T-cell (primary cell): ENCODE results near the gene SDHAF2. TPM values are rescaled to one million over a fixed set of nuclear protein-coding genes. Genes with fewer than 3 reads are reported as not detected.
"Not testable (repeated sequence)": the region's sequence is repeated elsewhere in the genome, so short reads cannot be mapped to it uniquely, and the experiment has no call there.

ENCODE experiments used
- ATAC-seq, 4 experiments: fragments of 200-7000 bp in 3 of 4; fragments of 150-1000 bp in 1 of 4; cut with Tn5 transposase; replicated peaks in 1 of 4; 1 replicate in 3 of 4; 2 replicates in 1 of 4; pipeline ENCODE4 v1.10.0; 2021; ENCODE audit warnings: moderate library complexity in 3 of 4, mild to moderate bottlenecking in 2 of 4, moderate number of reproducible peaks in 1 of 4
- CTCF ChIA-PET, 2 donors: fragments of 300-600 bp; sonication (Branson Sonifier 250); formaldehyde crosslinking; loops; one replicate each; lab custom pipeline; 2022; ENCODE audit warnings: antibody characterized with exemption in 2 of 2; lab: Charles Lee
- POLR2A ChIA-PET, 2 donors: fragments of 300-600 bp; sonication (Branson Sonifier 250); formaldehyde crosslinking; loops; one replicate each; lab custom pipeline; 2022; ENCODE audit warnings: antibody characterized with exemption in 2 of 2; lab: Charles Lee
- DNase-seq, 35 experiments: peaks; one replicate each; pipeline versions ENCODE4 v3.0.0 to v3.0.0-alpha.2; 2013 to 2023
- H3K27ac ChIP-seq: one replicate; pipeline ENCODE4 v1.5.1; 2013; ENCODE audit warnings: low read length
- H3K27me3 ChIP-seq, 2 experiments: replicated peaks in 1 of 2; 1 replicate in 1 of 2; 2 replicates in 1 of 2; pipeline versions ENCODE4 v1.6.1 to v1.7.0; 2013; ENCODE audit warnings: low read length in 1 of 2, mixed read lengths in 1 of 2; ENCODE audit not compliant: control insufficient read depth in 2 of 2, insufficient read depth in 2 of 2; ENCODE audit errors: extremely low read depth in 1 of 2
- H3K36me3 ChIP-seq, 2 donors: 1 replicate in 1 of 2; 2 replicates in 1 of 2; pipeline versions ENCODE4 v1.6.1 to v1.7.0; 2013; ENCODE audit warnings: low read length in 1 of 2; ENCODE audit not compliant: control insufficient read depth in 2 of 2, insufficient read depth in 1 of 2; ENCODE audit errors: extremely low read depth in 1 of 2
- H3K4me1 ChIP-seq, 2 experiments: 1 replicate in 1 of 2; 2 replicates in 1 of 2; pipeline versions ENCODE4 v1.6.1 to v1.7.0; 2013; ENCODE audit warnings: low read length in 2 of 2, mixed read lengths in 1 of 2; ENCODE audit not compliant: insufficient read depth in 2 of 2, control insufficient read depth in 1 of 2; ENCODE audit errors: extremely low read depth in 1 of 2
- H3K4me3 ChIP-seq, 2 donors: 1 replicate in 1 of 2; 2 replicates in 1 of 2; pipeline versions ENCODE4 v1.5.1 to v1.7.0; 2013; ENCODE audit warnings: mild to moderate bottlenecking in 2 of 2, low read length in 1 of 2, moderate library complexity in 1 of 2; ENCODE audit not compliant: control insufficient read depth in 1 of 2; ENCODE audit errors: extremely low read depth in 1 of 2
- H3K9me3 ChIP-seq: 2 replicates; pipeline ENCODE4 v1.7.0; 2013
- H3K27ac Mint-ChIP-seq, 2 donors: one replicate each; pipeline ENCODE4 v1.8.0; 2020 to 2021; ENCODE audit warnings: mild to moderate bottlenecking in 2 of 2, mixed read lengths in 2 of 2
- H3K27me3 Mint-ChIP-seq, 2 donors: one replicate each; pipeline ENCODE4 v1.8.0; 2021 to 2022; ENCODE audit warnings: mixed read lengths in 2 of 2
- H3K36me3 Mint-ChIP-seq: one replicate; pipeline ENCODE4 v1.8.0; 2021; ENCODE audit warnings: mixed read lengths
- H3K4me1 Mint-ChIP-seq, 3 donors: one replicate each; pipeline ENCODE4 v1.8.0; 2020 to 2022; ENCODE audit warnings: mixed read lengths in 3 of 3, mild to moderate bottlenecking in 1 of 3
- H3K4me3 Mint-ChIP-seq, 3 donors: one replicate each; pipeline ENCODE4 v1.8.0; 2020 to 2022; ENCODE audit warnings: mild to moderate bottlenecking in 3 of 3, mixed read lengths in 3 of 3, moderate library complexity in 3 of 3
- H3K9me3 Mint-ChIP-seq, 3 donors: one replicate each; pipeline ENCODE4 v1.8.0; 2020 to 2022; ENCODE audit warnings: mixed read lengths in 3 of 3
- WGBS: methylation state at CpG from one replicate; pipeline ENCODE4 v1.1.5; 2013; ENCODE audit warnings: missing lambda C conversion rate; ENCODE audit not compliant: insufficient coverage; 5-methylcytosine and 5-hydroxymethylcytosine counted together
- total RNA-seq, 35 experiments: library from RNA in 6 of 35; stranded (reverse) in 6 of 35; fragments of 120-200 nt in 1 of 35; gene quantifications; one replicate each; pipeline versions ENCODE4 v1.2.1 to v1.2.4 and lab custom pipeline; 2013 to 2026

Gene SDHAF2
- total RNA-seq, 5 donors from 2014 or later (not counting 1 experiment from before 2014, with no cell fraction given), result 36.2 to 60.7 (median 56.4) TPM

DNA sequence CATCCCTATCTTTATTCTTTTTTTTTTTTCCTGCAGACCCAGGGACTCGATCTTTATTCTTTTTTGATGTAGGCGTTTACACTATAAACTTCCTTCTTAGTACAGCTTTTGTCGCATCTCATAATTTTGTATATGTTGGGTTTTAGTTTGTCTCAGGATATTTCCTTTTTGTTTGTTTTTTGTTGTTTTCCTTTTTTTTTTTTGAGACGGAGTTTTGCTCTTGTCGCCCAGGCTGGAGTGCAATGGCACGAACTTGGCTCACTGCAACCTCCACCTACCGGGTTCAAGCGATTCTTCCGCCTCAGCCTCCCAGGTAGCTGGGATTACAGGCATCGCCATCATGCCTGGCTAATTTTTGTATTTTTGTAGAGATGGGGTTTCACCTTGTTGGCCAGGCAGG is 915 bp downstream of the SDHAF2 start:
- H3K27ac Mint-ChIP-seq, result peak overlapping the region; percentile 99 to 100
- H3K4me3 Mint-ChIP-seq, result peak overlapping the region; percentile 92 to 98 (median 98)
- peaks cover 28% of the 10 kb centered on the region for H3K36me3 Mint-ChIP-seq
- H3K9me3 ChIP-seq, H3K27me3 Mint-ChIP-seq, H3K9me3 Mint-ChIP-seq, ATAC-seq, POLR2A ChIA-PET, H3K27me3 ChIP-seq, DNase-seq: not testable (repeated sequence)
- Histone ChIP-seq H3K4me3 (peak overlapping the region; percentile 87 to 97), H3K4me1 (peaks cover 14 to 46% of the 10 kb centered on the region in 2 experiments), H3K27ac (peak overlapping the region; percentile 99), H3K36me3 (peaks cover 0 to 37% of the 10 kb centered on the region in 2 donors)
- CTCF ChIA-PET, result interaction anchor here (0.6 to 1.4 kb wide), 3 partner anchors 8 to 1451 kb away, joined by 3 to 6 read pairs (median 3); no protein-coding TSS in a partner anchor
- peaks cover 65 to 75% (median 74%) of the 10 kb centered on the region in 3 donors for H3K4me1 Mint-ChIP-seq
- WGBS, result 100% methylated on average over 2 of the region's 10 CpGs

DNA sequence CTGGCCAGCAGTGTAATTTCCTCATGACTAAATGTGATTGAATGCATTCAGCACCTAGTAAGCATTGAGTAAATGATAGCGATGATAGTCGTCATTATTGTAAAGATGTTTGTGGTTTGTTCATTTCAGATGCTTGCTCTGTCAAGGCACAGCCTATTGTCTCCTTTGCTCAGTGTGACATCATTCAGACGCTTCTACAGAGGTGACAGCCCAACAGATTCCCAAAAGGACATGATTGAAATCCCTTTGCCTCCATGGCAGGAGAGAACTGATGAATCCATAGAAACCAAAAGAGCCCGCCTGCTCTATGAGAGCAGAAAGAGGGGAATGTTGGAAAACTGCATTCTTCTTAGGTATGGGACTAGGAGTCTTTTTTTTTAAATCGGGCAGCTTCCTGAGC is 7.6 kb downstream of the SDHAF2 start:
- peaks cover 39% of the 10 kb centered on the region for H3K36me3 Mint-ChIP-seq
- H3K27me3 ChIP-seq, result no peaks in the 10 kb centered on the region
- no peaks in the 10 kb centered on the region for H3K9me3 Mint-ChIP-seq
- no peak overlapping the region for H3K27ac ChIP-seq
- no peak overlapping the region for H3K4me3 ChIP-seq
- H3K4me1 Mint-ChIP-seq, result peaks cover 33 to 43% (median 41%) of the 10 kb centered on the region in 3 donors
- 94% methylated on average over 3 of the region's 5 CpGs for WGBS
- H3K27me3 Mint-ChIP-seq, result no peaks in the 10 kb centered on the region
- H3K4me1 ChIP-seq, result peaks cover 3 to 19% of the 10 kb centered on the region in 2 experiments
- DNase-seq (no peak), ATAC-seq (no peak)
- H3K4me3 Mint-ChIP-seq, result no peak overlapping the region
- peaks cover 6 to 57% of the 10 kb centered on the region in 2 donors for H3K36me3 ChIP-seq
- POLR2A ChIA-PET, result no interaction called here
- H3K27ac Mint-ChIP-seq, result no peak overlapping the region
- no peaks in the 10 kb centered on the region for H3K9me3 ChIP-seq
- CTCF ChIA-PET, result no interaction called here

DNA sequence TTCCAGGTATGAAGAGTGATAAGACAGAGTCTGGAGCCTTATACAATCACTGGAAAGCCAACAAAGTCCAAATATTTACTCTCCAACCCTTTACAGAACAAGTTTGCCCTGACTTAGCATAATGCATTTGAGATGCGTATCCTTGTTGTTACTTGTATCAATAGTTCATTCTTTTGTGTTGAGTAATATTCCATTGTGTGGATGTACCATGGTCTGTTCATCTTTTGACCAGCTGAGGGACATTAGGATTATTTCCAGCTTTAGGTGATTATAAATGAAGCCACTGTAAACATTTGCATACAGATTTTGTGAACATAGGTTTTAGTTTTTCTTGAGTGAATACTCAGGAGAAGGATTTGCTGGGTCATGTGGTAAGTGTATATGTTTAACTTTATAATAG is 9.7 kb downstream of the SDHAF2 start:
- Mint-ChIP-seq H3K4me1 (peaks cover 32 to 36% (median 32%) of the 10 kb centered on the region in 3 donors), H3K4me3 (no peak overlapping the region), H3K27me3 (no peaks in the 10 kb centered on the region), H3K27ac (no peak overlapping the region), H3K36me3 (peaks cover 45% of the 10 kb centered on the region), H3K9me3 (no peaks in the 10 kb centered on the region)
- H3K9me3 ChIP-seq, result no peaks in the 10 kb centered on the region
- H3K27ac ChIP-seq, result no peak overlapping the region
- ATAC-seq (no peak), DNase-seq (no peak)
- H3K36me3 ChIP-seq, result peaks cover 6 to 62% of the 10 kb centered on the region in 2 donors
- H3K4me1 ChIP-seq, result peaks cover 3 to 14% of the 10 kb centered on the region in 2 experiments
- CTCF ChIA-PET, result interaction anchor here (0.6 to 1.6 kb wide), 3 partner anchors 8 to 109 kb away, joined by 3 to 5 read pairs (median 4); no protein-coding TSS in a partner anchor
- POLR2A ChIA-PET, result no interaction called here
- no peak overlapping the region for H3K4me3 ChIP-seq
- no peaks in the 10 kb centered on the region for H3K27me3 ChIP-seq
- no CpG with 5 or more reads among the region's 1 CpG for WGBS

DNA sequence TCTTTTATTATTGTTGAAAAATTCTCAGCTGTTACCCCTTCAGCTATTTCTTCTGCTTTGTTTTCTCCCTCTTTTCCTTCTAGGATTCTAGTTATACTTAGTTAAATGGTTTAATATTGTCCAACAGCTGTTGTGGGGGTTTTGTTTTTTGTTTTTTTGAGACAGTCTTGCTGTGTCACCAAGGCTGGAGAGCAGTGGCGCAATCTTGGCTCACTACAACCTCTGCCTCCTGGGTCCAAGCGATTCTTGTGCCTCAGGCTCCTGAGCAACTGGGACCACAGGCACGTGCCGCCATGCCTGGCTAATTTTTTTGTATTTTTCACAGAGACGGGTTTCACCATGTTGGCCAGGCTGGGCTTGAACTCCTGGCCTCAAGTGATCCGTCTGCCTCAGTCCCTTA is 12.7 kb downstream of the SDHAF2 start:
- Mint-ChIP-seq H3K9me3 (no peaks in the 10 kb centered on the region), H3K4me3 (no peak overlapping the region), H3K4me1 (peaks cover 10 to 20% (median 19%) of the 10 kb centered on the region in 3 donors), H3K27me3 (no peaks in the 10 kb centered on the region), H3K36me3 (peaks cover 49% of the 10 kb centered on the region), H3K27ac (no peak overlapping the region)
- Histone ChIP-seq H3K4me3 (no peak overlapping the region), H3K4me1 (peaks cover 0 to 5% of the 10 kb centered on the region in 2 experiments), H3K9me3 (no peaks in the 10 kb centered on the region), H3K27ac (no peak overlapping the region), H3K36me3 (peaks cover 4 to 76% of the 10 kb centered on the region in 2 donors), H3K27me3 (no peaks in the 10 kb centered on the region)
- ATAC-seq (no peak), DNase-seq (no peak)
- 97% methylated on average over 6 of the region's 6 CpGs for WGBS
- POLR2A ChIA-PET, result no interaction called here
- CTCF ChIA-PET, result no interaction called here

GRCh38 chr11:61445516-61445915 is 15.6 kb downstream of the SDHAF2 start:
- no peak overlapping the region for H3K27ac Mint-ChIP-seq
- CTCF ChIA-PET, result interaction anchor here (0.6 to 2.6 kb wide), 3 partner anchors 33 to 610 kb away, joined by 3 to 9 read pairs (median 3); no protein-coding TSS in a partner anchor

GRCh38 chr11:61446211-61446651 is 16.3 kb downstream of the SDHAF2 start:
- H3K4me3 ChIP-seq, result no peak overlapping the region
- Mint-ChIP-seq H3K4me3 (no peak overlapping the region), H3K27ac (peak overlapping the region in 1 of 2 donors; percentile 22), H3K9me3 (no peaks in the 10 kb centered on the region), H3K36me3 (peaks cover 52% of the 10 kb centered on the region), H3K27me3 (no peaks in the 10 kb centered on the region), H3K4me1 (peaks cover 10 to 27% (median 20%) of the 10 kb centered on the region in 3 donors)
- ChIA-PET POLR2A (no interaction called here), CTCF (interaction anchor here in 1 of 2 donors (2.6 kb wide), 1 partner anchor 71 kb away, joined by 9 read pairs; no protein-coding TSS in a partner anchor)
- WGBS, result 29% methylated on average over 6 of the region's 7 CpGs
- H3K9me3 ChIP-seq, result no peaks in the 10 kb centered on the region
- peak; percentile 74 to 93 (median 82) for ATAC-seq
- DNase-seq, result peak; percentile 29 to 73 (median 60)
- peaks cover 0 to 5% of the 10 kb centered on the region in 2 experiments for H3K4me1 ChIP-seq
- H3K27me3 ChIP-seq, result no peaks in the 10 kb centered on the region
- no peak overlapping the region for H3K27ac ChIP-seq
- peaks cover 7 to 83% of the 10 kb centered on the region in 2 donors for H3K36me3 ChIP-seq

More at GRCh38 chr11:61445516-61445915, 15.6 kb downstream of the SDHAF2 start:
- no peak overlapping the region for H3K27ac ChIP-seq
- no peaks in the 10 kb centered on the region for H3K27me3 ChIP-seq
- DNase-seq, result no peak
- H3K36me3 ChIP-seq, result peaks cover 7 to 80% of the 10 kb centered on the region in 2 donors
- peaks cover 0 to 5% of the 10 kb centered on the region in 2 experiments for H3K4me1 ChIP-seq
- H3K27me3 Mint-ChIP-seq, result no peaks in the 10 kb centered on the region
- no peaks in the 10 kb centered on the region for H3K9me3 Mint-ChIP-seq
- no peak overlapping the region for H3K4me3 ChIP-seq
- ATAC-seq, result no peak
- H3K4me1 Mint-ChIP-seq, result peaks cover 10 to 24% (median 20%) of the 10 kb centered on the region in 3 donors
- H3K9me3 ChIP-seq, result no peaks in the 10 kb centered on the region
- H3K36me3 Mint-ChIP-seq, result peaks cover 51% of the 10 kb centered on the region
- no peak overlapping the region for H3K4me3 Mint-ChIP-seq
- POLR2A ChIA-PET, result interaction anchor here in 1 of 2 donors (0.5 kb wide), 1 partner anchor 13 kb away, joined by 3 read pairs; no protein-coding TSS in a partner anchor
- 95% methylated on average over 3 of the region's 4 CpGs for WGBS
